GM18868 (cell line): ENCODE results near the gene BRMS1.

Source experiments
- ATAC-seq: cut with Tn5 transposase; IDR thresholded peaks from one replicate; pipeline ENCODE4 v1.9.1; 2021; ENCODE audit warnings: mild to moderate bottlenecking, moderate library complexity; ENCODE audit not compliant: unreplicated experiment

BRMS1 gene

GRCh38 chr11:66338276-66339161, 6.4 kb downstream of the BRMS1 start:
- ATAC-seq: no peak

DNA sequence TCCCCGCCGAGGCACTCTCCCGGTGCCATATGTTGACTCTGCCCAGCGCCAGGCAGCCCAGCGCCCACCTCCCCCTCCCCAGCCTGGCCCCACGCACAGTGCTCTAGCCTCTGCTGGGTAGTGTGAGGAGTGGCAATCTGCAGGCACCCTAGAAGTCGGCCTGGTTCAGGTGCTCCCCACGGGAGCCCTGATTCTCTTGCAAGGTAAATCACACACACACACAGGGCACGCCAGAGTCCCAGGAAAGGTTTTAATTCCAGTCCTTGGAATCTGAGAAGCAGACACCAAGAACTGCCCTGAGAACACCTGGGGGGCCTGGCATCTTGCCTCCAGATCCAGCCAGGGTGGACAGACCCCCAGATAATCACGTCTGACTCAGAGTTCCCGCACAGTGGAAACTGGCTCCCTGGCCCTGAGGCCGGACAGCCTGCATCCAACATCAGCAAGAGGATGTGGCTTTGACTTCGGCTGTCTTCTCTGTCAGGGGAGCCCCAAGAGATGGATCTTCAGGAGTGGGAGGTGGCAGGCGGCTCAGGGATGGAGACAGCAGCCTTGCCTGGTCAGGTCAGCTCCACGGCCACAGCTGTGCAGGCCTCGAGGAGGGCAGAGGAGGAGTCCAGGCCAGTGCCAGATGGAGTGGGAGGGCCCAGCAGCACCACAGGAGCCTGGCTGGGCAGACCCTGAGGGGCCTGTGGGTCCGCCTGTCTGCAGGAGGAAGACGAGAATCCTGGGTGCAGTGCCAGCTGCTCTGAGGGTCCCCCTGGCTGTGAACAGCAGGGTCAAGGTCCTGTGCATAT, 7.6 kb downstream of the BRMS1 start:
- ATAC-seq: no peak

DNA sequence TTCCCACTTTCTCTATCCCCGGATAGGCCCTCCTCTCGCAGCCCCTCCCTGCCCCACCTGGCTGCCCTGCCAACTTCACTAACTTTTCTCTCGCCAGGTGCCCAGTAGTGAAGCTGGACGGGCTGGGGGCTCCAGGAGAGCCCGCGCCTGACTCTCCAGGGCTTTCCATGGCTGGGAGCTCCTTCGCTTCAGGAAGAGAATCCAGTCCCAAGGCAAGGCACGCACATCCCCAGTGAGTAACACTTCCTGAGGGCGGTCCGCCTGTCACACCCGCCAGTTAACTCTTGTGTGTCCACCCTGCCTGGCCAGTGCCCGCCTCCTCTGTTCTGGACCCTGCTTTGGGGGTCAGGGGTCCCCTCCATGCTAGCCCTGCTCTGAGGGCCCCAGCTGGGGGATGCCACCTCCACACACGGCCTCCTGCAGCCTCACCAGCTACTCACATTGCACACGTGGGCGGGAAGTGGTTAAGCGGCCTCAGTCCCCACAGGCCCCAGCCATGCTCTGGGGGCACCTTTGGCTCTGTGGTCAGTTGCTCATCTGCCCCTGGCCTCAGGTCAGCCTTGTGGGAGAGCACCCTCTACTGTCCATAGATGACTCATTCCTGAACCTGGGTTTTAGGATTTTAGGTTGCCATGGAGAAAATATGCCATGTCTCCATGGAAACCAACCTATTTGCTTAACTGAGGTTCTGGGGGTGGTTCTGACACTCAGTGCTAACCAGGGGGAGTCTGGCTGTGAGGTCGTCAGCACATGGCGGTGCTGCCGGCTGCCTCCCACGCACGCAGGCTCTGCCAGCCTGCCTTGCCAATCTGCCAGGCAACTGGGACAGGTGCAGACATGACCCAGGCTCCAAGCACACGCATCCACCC, 8.4 kb downstream of the BRMS1 start, which contains the start of gene RIN1:
Gene RIN1 (minus strand): TSS at position 201 of the 869 bp plus-strand sequence. CDS start 32 bp downstream, at position 169.
- ATAC-seq: no peak

DNA sequence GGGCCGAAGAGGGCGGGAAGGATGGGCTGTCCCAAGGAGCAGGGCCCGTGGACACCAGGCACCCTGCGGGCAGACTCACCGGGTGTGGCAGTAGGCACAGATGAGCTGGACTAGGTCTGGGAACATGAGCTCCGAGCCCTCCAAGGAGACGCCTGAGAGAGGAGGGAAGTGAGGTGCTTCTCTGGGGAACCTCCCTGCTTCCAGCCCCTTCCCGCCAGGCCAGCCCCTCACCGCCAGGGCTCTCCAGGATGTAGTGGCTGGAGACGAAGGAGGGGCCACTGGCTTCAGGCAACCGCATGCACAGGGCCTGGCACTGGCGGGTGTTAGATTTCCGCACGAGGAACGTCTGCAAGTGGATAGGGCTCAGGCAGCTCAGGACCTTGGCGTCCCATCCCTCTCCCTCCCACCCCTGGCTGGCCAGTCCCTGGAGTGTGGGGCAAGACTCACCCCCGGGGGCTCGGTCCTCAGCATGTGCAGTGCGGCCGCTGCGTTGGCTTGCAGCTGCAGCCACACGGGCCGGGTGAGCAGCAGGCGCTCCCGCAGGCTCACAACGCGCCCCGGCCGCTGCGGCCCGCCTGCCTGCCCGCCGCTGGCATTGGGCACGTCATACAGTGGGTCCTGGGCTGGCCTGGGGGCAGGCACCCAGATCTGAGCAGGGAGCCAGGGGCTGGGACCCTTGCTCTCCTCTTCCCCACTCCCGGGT, 9.2 kb downstream of the BRMS1 start:
- ATAC-seq: no peak

DNA sequence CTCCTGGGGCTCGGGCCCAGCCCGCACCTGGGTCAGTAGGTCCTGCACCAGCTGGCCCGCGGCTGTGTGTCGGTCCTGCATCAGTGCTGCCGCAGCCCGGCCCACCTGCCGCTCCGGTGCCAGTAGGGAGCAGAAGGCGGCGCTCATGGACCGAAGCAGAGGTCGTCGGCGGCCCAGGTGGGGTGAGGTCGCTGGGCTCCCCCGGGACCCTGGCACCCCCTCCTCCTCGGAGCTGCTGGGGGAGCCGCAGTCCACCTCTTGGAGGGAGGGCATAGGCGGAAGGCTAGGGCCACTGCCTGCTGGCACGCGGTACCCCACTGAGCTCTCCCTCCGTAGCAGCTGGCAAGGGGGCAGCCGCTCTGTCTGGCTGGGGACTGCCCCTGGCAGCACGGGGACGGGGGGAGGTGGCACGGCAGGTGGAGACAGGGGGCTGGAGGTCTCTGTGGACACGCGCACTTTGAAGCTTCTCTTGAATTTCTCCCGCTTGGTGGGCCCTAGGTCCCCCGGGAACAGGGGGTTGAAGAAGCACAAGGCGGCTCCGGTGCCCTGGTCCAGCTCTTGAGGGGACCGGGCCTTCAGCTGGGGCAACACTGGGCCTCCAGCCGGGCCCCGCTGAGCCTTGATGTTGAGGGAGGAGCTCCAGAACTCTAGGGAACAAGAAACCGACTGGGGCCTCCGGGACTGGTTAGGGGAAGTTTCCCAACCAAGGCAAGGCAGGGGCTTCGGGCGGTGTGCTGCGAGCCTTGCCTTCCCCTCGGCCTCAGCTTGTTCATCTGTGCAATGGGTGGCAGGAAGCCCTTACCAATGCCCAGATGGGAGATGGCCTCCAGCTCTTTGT, 10.1 kb downstream of the BRMS1 start:
- no peak for ATAC-seq

GRCh38 chr11:66333896-66334604, 10.9 kb downstream of the BRMS1 start:
- no peak for ATAC-seq

DNA sequence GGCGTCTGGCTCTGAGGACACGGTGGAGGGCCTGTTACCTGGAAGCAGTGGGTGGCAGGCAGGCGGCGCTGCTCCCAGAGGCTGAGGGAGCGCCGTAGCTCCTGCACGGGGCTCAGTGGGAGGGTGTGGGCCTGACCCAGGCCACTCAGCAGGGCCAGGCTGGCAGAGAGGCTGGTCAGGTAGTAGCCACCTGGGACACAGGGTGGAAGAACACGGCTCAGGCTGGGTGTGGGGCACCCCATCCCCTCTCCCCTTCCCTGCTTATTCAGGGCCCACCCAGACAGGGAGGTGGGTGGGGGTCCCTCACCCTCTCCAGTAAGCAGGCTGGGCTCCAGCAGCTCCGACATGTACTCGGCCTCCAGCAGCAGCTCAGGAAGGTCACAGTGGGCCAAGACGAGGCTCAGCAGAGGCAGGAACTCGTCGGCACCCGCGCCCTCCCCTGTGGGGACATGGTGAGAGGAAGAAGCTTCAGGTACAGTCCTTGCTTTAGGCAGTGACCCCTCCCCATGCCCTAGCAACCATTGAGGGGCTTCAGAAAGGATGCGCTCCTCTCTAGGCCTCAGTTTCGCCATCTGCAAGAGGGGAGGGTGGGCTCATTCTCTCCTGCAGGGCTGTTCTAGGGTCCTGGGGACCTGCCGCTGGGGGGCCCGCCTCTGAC, 11.6 kb downstream of the BRMS1 start:
- no peak for ATAC-seq

- no peak for ATAC-seq
Observed at GRCh38 chr11:66332371-66333219, 12.3 kb downstream of the BRMS1 start.

DNA sequence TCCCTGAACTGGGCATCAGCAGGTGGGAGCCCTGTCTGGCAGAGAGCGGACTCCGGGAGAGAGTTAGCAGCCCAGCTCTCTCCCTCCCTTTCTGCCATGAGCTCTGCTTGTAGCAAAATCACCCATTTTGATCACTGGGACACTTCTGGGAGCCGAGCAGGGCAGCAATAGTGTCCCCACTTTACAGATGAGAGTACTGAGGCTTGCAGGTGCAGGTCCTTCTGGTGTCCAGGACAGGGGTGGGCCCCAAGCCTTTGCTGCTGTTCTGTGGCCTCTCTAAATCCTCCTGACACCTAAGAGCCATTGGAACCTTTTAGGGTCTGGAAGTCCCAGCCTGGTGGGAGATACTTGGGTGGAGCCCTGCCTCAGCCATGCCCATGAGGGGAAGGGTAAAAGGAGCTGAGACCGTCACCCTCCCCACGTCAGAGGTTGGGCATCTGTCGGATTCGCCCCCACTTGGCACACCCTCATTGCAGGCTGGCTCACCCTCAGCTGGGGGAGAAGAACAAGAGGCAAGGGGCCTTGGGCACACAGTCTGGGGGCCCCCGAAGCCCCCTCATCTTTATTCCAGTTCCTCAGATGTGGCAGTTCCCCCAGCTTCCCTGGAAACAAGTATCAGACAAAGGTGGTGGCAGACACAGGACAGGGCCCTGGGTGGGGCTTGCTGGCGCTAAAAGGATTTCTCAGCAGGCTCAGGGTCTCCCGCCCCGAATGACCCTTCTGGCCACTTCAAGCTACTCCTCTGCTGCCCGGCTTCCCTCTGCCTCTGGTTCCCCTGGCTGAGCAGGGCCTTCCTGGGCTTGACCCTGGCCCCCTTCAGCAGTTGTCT, 13.1 kb downstream of the BRMS1 start:
- no peak for ATAC-seq

DNA sequence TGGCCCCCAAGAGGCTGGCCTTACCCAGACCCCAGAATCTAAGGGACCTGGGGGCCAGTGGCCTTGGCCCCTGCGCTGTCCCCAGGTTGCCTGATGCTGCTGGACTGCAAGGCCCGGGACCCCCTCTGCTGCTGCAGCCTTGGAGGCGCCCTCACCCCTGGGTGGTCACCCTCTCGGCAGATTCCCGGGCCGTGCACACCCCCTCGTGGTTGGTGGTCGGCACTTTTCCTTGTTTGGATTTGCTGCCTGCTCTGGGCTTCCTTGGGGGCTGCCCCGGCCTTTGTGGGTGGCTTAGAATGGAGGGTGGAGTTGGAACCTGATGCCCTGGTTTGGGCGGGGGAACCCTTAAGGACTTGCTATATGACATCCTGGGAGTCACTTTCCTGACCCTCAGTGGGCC, 14.0 kb downstream of the BRMS1 start:
- no peak for ATAC-seq

DNA sequence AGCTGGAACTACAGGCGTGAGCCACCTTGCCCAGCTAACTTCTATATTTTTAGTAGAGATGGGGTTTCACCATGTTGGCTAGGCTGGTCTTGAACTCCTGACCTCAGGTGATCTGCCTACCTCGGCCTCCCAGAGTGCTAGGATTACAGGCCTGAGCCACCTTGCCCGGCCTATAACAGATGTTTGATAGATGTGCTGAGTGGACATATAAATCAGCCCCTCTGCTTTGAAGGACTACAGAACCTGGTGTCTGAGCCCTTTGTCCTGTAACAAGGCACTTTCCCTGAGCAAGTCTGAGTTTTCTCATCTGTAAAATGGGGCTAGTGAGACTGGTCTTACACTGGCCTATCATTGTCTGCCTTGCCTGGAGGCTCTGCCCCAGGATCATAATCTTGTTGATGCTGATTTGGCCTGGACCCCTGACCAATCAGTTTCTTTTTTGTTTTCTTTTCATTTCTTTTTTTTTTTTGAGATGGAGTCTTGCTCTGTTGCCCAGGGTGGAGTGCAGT, 15.7 kb downstream of the BRMS1 start:
- no peak for ATAC-seq

DNA sequence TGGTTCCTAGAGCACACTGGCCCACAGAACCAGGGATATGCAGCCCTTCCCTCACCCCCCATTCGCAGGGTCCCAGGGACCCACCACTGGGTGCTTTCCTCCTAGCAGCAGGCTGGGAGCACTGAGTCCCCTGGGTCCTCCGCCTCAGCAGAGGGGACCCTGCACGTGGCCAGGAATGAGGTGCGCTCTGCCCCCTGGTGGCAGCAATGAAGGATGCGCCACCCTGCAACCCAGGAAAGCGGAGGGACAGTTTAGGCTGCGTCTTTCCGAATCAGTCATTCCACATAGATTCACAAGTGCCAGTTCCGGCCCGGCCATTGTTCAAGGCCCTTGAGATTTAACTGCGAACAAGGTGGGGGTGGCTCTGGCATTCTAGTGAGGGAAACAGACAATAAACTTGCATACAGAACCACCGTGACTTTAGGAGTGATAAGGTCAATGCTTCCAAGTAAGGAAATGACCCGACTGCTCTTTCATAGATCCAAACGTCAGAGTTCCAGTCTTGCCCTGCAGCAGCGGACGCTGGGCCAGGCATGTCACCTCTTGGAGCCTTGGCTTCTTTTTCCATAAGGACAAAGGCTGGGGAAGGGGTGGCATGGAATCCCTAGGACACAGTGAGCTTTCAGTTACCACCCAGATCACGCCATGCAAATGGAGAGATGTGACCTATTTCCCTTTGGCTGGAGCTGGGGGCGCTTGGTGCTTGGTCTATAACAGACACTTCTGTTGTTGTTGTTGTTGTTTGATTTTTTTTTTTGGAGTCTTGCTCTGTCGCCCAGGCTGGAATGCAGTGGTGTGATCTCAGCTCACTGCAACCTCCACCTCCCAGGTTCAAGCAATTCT, 16.4 kb downstream of the BRMS1 start:
- ATAC-seq: no peak

DNA sequence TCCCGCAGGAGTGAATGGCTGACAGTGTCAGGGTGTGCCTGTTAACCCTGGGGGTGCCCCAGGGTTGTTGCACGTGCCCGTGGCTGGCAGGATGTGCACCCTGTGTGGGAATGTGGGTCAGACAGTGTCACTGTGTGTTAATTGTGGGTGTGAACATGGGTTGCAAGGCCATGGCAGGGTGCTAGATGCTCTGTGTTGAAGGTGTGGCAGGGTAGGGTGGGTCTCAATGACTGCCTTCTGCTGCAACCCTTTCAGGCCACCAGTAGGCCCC, 16.9 kb downstream of the BRMS1 start:
- no peak for ATAC-seq

DNA sequence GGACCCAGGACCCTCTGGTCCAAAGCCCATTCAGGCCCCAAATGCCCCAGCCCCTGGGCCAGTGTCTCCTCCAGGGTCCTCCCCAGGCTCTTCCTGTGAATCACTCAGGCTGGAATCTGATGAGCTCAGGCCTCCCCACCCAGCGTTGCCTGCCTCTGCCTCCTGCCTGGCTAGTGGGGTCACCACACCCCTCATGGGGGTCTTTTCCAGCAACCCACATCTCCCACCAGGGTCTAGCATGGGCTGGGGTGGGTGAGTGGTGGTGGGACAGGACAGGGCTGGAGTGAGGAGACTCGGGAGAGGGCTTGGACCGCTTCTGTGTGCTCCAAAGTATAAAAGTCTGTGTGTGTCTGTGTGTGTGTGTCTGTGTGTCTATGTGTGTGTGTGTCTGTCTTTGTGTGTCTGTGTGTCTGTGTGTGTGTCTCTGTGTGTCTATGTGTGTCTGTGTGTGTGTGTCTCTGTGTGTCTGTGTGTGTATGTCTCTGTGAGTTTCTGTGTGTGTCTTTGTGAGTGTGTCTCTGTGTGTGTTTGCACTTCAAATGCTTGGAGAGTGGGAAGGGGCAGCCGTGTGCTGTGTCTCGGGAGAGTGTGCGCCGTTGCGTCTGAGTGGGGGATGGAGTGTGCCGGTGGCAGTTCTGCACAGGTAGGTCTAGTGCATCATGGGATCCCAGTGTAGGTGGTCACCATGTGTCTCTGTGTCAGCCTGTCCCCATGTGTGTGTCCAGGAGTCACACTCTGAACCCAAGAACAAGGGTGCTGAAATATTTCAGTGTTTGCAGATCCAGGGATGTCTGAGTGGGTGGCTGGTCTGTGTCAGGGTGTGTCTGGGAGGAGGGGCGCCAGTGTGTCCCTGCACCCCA, 17.5 kb downstream of the BRMS1 start:
- no peak for ATAC-seq
